ENCODE data around the gene CDH26.

The CDH26 gene

DNA sequence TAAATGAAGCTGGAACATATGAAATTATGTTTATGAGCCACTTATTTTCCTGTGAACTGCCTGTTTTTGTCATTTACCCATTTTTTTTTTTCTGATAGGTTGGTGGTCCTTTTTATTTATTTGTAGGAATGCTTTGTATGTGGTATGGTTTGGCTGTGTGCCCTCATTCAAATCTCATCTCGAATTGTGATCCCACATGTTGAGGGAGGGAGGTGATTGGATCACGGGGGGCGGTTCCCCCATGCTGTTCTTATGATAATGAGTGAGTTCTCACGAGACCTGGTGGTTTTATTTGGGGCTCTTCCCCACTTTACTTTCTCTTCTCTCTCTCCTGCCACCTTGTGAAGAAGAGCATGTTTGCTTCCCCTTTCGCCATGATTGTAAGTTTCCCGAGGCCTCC, 77.3 kb downstream of the CDH26 start:
- H3K9me2 ChIP-seq (replicated peaks; ENCODE audit: insufficient read depth, low read length) = no peaks in the 10 kb centered on the region
- H4K20me1 ChIP-seq (ENCODE audit: low read depth, low read length) = no peaks in the 10 kb centered on the region
- no peaks in the 10 kb centered on the region for H3K36me3 ChIP-seq (ENCODE audit: low read length)
- no peak overlapping the region for H3K9ac ChIP-seq (ENCODE audit: low read length)
- no peaks in the 10 kb centered on the region for H3F3A ChIP-seq (ENCODE audit: insufficient read depth)
- H3K79me2 ChIP-seq (ENCODE audit: insufficient read depth, low read length) = no peaks in the 10 kb centered on the region
- no peak overlapping the region for H3K4me3 ChIP-seq (ENCODE audit: insufficient read depth, low read length, poor library complexity, severe bottlenecking)
- H3K9me3 ChIP-seq (ENCODE audit: insufficient read depth, low read length) = peaks cover 4% of the 10 kb centered on the region; the same call in 1 of the 2 replicates
- no peak overlapping the region for H2AFZ ChIP-seq (ENCODE audit: low read depth, low read length, severe bottlenecking)
- no peaks in the 10 kb centered on the region for H3K27me3 ChIP-seq (ENCODE audit: low read length)
- no peak overlapping the region for H3K27ac ChIP-seq (ENCODE audit: low read depth, low read length)
- no peak overlapping the region for H3K4me2 ChIP-seq (ENCODE audit: low read depth, low read length, poor library complexity, severe bottlenecking)
- no peak for TF ChIP-seq EZH2phosphoT487 (conservative IDR thresholded peaks at IDR 0.05; ENCODE audit: low read length)
- TF ChIP-seq CTCF (IDR thresholded peaks at IDR 0.05; ENCODE audit: insufficient read depth, low read length, poor library complexity, severe bottlenecking) = no peak

- H2AFZ ChIP-seq (ENCODE audit: low read depth, low read length, severe bottlenecking) = no peak overlapping the region
- TF ChIP-seq EZH2phosphoT487 (conservative IDR thresholded peaks at IDR 0.05; ENCODE audit: low read length) = no peak
- no peak for TF ChIP-seq CTCF (IDR thresholded peaks at IDR 0.05; ENCODE audit: insufficient read depth, low read length, poor library complexity, severe bottlenecking)
- no peak overlapping the region for H3K4me3 ChIP-seq (ENCODE audit: insufficient read depth, low read length, poor library complexity, severe bottlenecking)
- no peaks in the 10 kb centered on the region for H4K20me1 ChIP-seq (ENCODE audit: low read depth, low read length)
- H3F3A ChIP-seq (ENCODE audit: insufficient read depth) = no peaks in the 10 kb centered on the region
- H3K79me2 ChIP-seq (ENCODE audit: insufficient read depth, low read length) = no peaks in the 10 kb centered on the region
- H3K9me2 ChIP-seq (replicated peaks; ENCODE audit: insufficient read depth, low read length) = no peaks in the 10 kb centered on the region
- no peak overlapping the region for H3K4me2 ChIP-seq (ENCODE audit: low read depth, low read length, poor library complexity, severe bottlenecking)
- H3K36me3 ChIP-seq (ENCODE audit: low read length) = no peaks in the 10 kb centered on the region
- H3K9me3 ChIP-seq (ENCODE audit: insufficient read depth, low read length) = peaks cover 4% of the 10 kb centered on the region; the same call in 1 of the 2 replicates
- no peak overlapping the region for H3K9ac ChIP-seq (ENCODE audit: low read length)
- H3K27ac ChIP-seq (ENCODE audit: low read depth, low read length) = no peak overlapping the region
- H3K27me3 ChIP-seq (ENCODE audit: low read length) = no peaks in the 10 kb centered on the region
Observed at GRCh38 chr20:60036346-60036745, 78.1 kb downstream of the CDH26 start.

GRCh38 chr20:60036746-60037499, 78.7 kb downstream of the CDH26 start:
- Histone ChIP-seq H3K9ac (ENCODE audit: low read length) (no peak overlapping the region), H3F3A (ENCODE audit: insufficient read depth) (no peaks in the 10 kb centered on the region), H3K4me3 (ENCODE audit: insufficient read depth, low read length, poor library complexity, severe bottlenecking) (no peak overlapping the region), H3K27ac (ENCODE audit: low read depth, low read length) (no peak overlapping the region), H3K9me2 (replicated peaks; ENCODE audit: insufficient read depth, low read length) (no peaks in the 10 kb centered on the region), H3K36me3 (ENCODE audit: low read length) (no peaks in the 10 kb centered on the region), H4K20me1 (ENCODE audit: low read depth, low read length) (no peaks in the 10 kb centered on the region), H3K9me3 (ENCODE audit: insufficient read depth, low read length) (peaks cover 4% of the 10 kb centered on the region; the same call in 1 of the 2 replicates), H2AFZ (ENCODE audit: low read depth, low read length, severe bottlenecking) (no peak overlapping the region), H3K4me2 (ENCODE audit: low read depth, low read length, poor library complexity, severe bottlenecking) (no peak overlapping the region), H3K27me3 (ENCODE audit: low read length) (no peaks in the 10 kb centered on the region), H3K79me2 (ENCODE audit: insufficient read depth, low read length) (no peaks in the 10 kb centered on the region)
- TF ChIP-seq EZH2phosphoT487 (conservative IDR thresholded peaks at IDR 0.05; ENCODE audit: low read length) (no peak), CTCF (IDR thresholded peaks at IDR 0.05; ENCODE audit: insufficient read depth, low read length, poor library complexity, severe bottlenecking) (no peak)
